Neural progenitor cell (in vitro differentiated cells): ENCODE measurements around the gene ZNRD2. TPM values are rescaled to one million over a fixed set of nuclear protein-coding genes. Genes with fewer than 3 reads are reported as not detected.
"Not testable (repeated sequence)": the region's sequence is repeated elsewhere in the genome, so short reads cannot be mapped to it uniquely, and the experiment has no call there.

Experiments
- DNase-seq: peaks from one replicate; pipeline ENCODE4 v3.0.0-alpha.2; 2016; ENCODE audit warnings: low spot score
- H2AFZ ChIP-seq: fragments of 200-600 bp; sonication (generic); replicated peaks from 2 replicates; pipeline ENCODE4 v1.6.1; 2016; ENCODE audit warnings: antibody characterized with exemption
- H3F3A ChIP-seq: fragments of 200-600 bp; sonication (generic); 2 replicates; pipeline ENCODE4 v1.6.1; 2016; ENCODE audit warnings: antibody characterized with exemption, low read depth
- H3K27ac ChIP-seq: fragments of 200-600 bp; sonication (generic); 2 replicates; pipeline ENCODE4 v1.5.1; 2016; ENCODE audit warnings: mild to moderate bottlenecking
- H3K27me3 ChIP-seq: fragments of 200-600 bp; sonication (generic); 2 replicates; pipeline ENCODE4 v1.6.1; 2016; ENCODE audit warnings: mild to moderate bottlenecking, moderate library complexity
- H3K36me3 ChIP-seq: fragments of 200-600 bp; sonication (generic); 2 replicates; pipeline ENCODE4 v1.5.1; 2016
- H3K4me1 ChIP-seq: fragments of 200-600 bp; sonication (generic); 2 replicates; pipeline ENCODE4 v1.6.1; 2016; ENCODE audit warnings: mixed run types
- H3K4me2 ChIP-seq: fragments of 200-600 bp; sonication (generic); 2 replicates; pipeline ENCODE4 v1.6.1; 2016
- H3K4me3 ChIP-seq: fragments of 200-600 bp; sonication (generic); 2 replicates; pipeline ENCODE4 v1.5.1; 2016
- H3K79me2 ChIP-seq: fragments of 200-600 bp; sonication (generic); 2 replicates; pipeline ENCODE4 v1.6.1; 2016; ENCODE audit warnings: low read depth
- H3K9ac ChIP-seq: fragments of 200-600 bp; sonication (generic); 2 replicates; pipeline ENCODE4 v1.6.1; 2016
- H3K9me3 ChIP-seq: fragments of 200-600 bp; sonication (generic); 2 replicates; pipeline ENCODE4 v1.5.1; 2016; ENCODE audit warnings: low read depth
- H4K20me1 ChIP-seq: fragments of 200-600 bp; sonication (generic); 2 replicates; pipeline ENCODE4 v1.6.1; 2016; ENCODE audit warnings: low read depth
- H3K27ac Mint-ChIP-seq: 3 replicates; pipeline ENCODE4 v1.8.0; 2021; ENCODE audit warnings: mixed read lengths
- H3K27me3 Mint-ChIP-seq: 2 replicates; pipeline ENCODE4 v1.8.0; 2022; ENCODE audit warnings: low read depth, mild to moderate bottlenecking, inconsistent platforms, moderate library complexity, mixed read lengths; ENCODE audit not compliant: insufficient read depth
- H3K36me3 Mint-ChIP-seq: 3 replicates; pipeline ENCODE4 v1.8.0; 2021; ENCODE audit warnings: mixed read lengths
- H3K4me1 Mint-ChIP-seq: 3 replicates; pipeline ENCODE4 v1.8.0; 2021; ENCODE audit warnings: mixed read lengths
- H3K4me3 Mint-ChIP-seq: 3 replicates; pipeline ENCODE4 v1.8.0; 2021; ENCODE audit warnings: mild to moderate bottlenecking, moderate library complexity, mixed read lengths
- H3K9me3 Mint-ChIP-seq: 3 replicates; pipeline ENCODE4 v1.8.0; 2020; ENCODE audit warnings: mixed read lengths
- EZH2 ChIP-seq: fragments of 200-600 bp; sonication (generic); IDR thresholded peaks from 2 replicates; pipeline ENCODE4 v1.6.1; 2017; ENCODE audit warnings: antibody characterized with exemption, mild to moderate bottlenecking, moderate library complexity
- EZH2phosphoT487 ChIP-seq: fragments of 200-600 bp; sonication (generic); IDR thresholded peaks from 2 replicates; pipeline ENCODE4 v1.6.1; 2017; ENCODE audit warnings: antibody characterized with exemption
- total RNA-seq: library from RNA; depleted of rRNA; stranded (reverse); fragments of >200 nt; gene quantifications from 2 replicates; pipeline ENCODE4 v1.2.3, GENCODE V29; 2015; ENCODE audit warnings: low replicate concordance
- TF ChIP-seq, protein P1 (sequence below): fragments of 200-600 bp; sonication (generic); IDR thresholded peaks from 2 replicates; pipeline ENCODE4 v1.5.1; 2017; ENCODE audit warnings: antibody characterized with exemption, mild to moderate bottlenecking

The ZNRD2 gene
- 15.5 and 34.0 TPM in 2 replicates for total RNA-seq

- H3F3A ChIP-seq: peaks cover 59% of the 10 kb centered on the region
- peaks cover 40% of the 10 kb centered on the region for H3K79me2 ChIP-seq
- Mint-ChIP-seq H3K4me3 (peak within 1 kb of the TSS; percentile 90), H3K36me3 (peaks cover 11% of the 10 kb centered on the region), H3K27me3 (peaks cover 15% of the 10 kb centered on the region), H3K9me3 (no peaks in the 10 kb centered on the region), H3K4me1 (peaks cover 52% of the 10 kb centered on the region), H3K27ac (peak within 1 kb of the TSS; percentile 44)
- TF ChIP-seq, protein P1, sequence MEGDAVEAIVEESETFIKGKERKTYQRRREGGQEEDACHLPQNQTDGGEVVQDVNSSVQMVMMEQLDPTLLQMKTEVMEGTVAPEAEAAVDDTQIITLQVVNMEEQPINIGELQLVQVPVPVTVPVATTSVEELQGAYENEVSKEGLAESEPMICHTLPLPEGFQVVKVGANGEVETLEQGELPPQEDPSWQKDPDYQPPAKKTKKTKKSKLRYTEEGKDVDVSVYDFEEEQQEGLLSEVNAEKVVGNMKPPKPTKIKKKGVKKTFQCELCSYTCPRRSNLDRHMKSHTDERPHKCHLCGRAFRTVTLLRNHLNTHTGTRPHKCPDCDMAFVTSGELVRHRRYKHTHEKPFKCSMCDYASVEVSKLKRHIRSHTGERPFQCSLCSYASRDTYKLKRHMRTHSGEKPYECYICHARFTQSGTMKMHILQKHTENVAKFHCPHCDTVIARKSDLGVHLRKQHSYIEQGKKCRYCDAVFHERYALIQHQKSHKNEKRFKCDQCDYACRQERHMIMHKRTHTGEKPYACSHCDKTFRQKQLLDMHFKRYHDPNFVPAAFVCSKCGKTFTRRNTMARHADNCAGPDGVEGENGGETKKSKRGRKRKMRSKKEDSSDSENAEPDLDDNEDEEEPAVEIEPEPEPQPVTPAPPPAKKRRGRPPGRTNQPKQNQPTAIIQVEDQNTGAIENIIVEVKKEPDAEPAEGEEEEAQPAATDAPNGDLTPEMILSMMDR: peak; percentile 74
- no peak for TF ChIP-seq EZH2
- TF ChIP-seq EZH2phosphoT487: no peak
- no peaks in the 10 kb centered on the region for H3K9me3 ChIP-seq
- peak within 1 kb of the TSS; percentile 69 for H2AFZ ChIP-seq
- peak within 1 kb of the TSS; percentile 71 for H3K9ac ChIP-seq
- peaks cover 41% of the 10 kb centered on the region for H4K20me1 ChIP-seq
- peaks cover 23% of the 10 kb centered on the region for H3K4me1 ChIP-seq
- peak within 1 kb of the TSS; percentile 76 for H3K27ac ChIP-seq
- H3K27me3 ChIP-seq: peaks cover 15% of the 10 kb centered on the region
- peak; percentile 99 for DNase-seq
- H3K4me2 ChIP-seq: peak within 1 kb of the TSS; percentile 97
- peak within 1 kb of the TSS; percentile 93 for H3K4me3 ChIP-seq
- no peaks in the 10 kb centered on the region for H3K36me3 ChIP-seq
Measured at GRCh38 chr11:65569973-65570918, at the start of gene ZNRD2. TSS of gene ZNRD2 (plus strand) at chr11:65570477. CDS start at chr11:65570492, 15 bp downstream.

- peaks cover 25% of the 10 kb centered on the region for H4K20me1 ChIP-seq
- peak overlapping the region; percentile 36 for H3K4me3 Mint-ChIP-seq
- peaks cover 34% of the 10 kb centered on the region for H3K4me1 Mint-ChIP-seq
- H3K79me2 ChIP-seq: peaks cover 15% of the 10 kb centered on the region
- H3K9me3 ChIP-seq, DNase-seq, H3K36me3 Mint-ChIP-seq, H3K27me3 Mint-ChIP-seq, H3F3A ChIP-seq, H3K27me3 ChIP-seq, H3K36me3 ChIP-seq, H3K4me3 ChIP-seq, H3K9me3 Mint-ChIP-seq, H3K9ac ChIP-seq, H3K27ac ChIP-seq: not testable (repeated sequence)
- H2AFZ ChIP-seq: peak overlapping the region; percentile 73
- peak overlapping the region; percentile 5 for H3K4me2 ChIP-seq
- peak overlapping the region; percentile 86 for H3K27ac Mint-ChIP-seq
- peaks cover 17% of the 10 kb centered on the region for H3K4me1 ChIP-seq
Measured at GRCh38 chr11:65521777-65522521, 48.3 kb upstream of the ZNRD2 start.

DNA sequence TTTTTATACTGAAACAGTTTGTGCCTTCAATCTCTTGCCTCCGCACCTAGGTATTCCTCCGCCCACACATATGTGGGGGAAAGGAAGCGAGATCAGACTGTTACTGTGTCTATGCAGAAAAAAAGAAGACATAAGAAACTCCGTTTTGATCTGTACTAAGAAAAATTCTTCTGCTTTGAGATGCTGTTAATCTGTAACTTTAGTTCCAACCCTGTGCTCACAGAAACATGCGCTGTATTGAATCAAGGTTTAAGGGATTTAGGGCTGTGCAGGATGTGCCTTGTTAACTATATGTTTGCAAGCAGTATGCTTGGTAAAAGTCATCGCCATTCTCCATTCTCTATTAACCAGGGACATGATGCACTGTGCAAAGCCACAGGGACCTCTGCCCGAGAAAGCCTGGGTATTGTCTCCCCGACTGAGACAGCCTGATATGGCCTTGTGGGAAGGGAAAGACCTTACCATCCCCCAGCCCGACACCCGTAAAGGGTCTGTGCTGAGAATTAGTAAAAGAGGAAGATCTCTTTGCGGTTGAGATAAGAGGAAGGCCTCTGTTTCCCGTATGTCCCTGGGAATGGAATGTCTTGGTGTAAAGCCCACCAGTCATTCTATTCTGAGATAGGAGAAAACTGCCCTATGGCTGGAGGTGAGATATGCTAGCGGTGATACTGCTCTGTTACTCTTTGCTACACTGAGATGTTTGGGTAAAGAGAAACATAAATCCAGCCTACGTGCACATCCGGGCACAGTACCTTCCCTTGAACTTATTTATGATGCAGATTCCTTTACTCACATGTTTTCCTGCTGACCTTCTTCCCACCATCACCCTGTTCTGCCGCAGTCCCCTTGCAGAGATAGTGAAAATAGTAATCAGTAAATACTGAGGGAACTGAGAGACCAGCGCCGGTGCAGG is 47.3 kb upstream of the ZNRD2 start:
- H3K4me2 ChIP-seq: not testable (repeated sequence)

GRCh38 chr11:65523631-65523968 is 46.7 kb upstream of the ZNRD2 start:
- H3K27ac Mint-ChIP-seq: peak overlapping the region; percentile 13
- not testable (repeated sequence) for H3K36me3 ChIP-seq

More for the DNA sequence above, 47.3 kb upstream of the ZNRD2 start:
- H4K20me1 ChIP-seq: peaks cover 31% of the 10 kb centered on the region
- Mint-ChIP-seq H3K4me1 (peaks cover 36% of the 10 kb centered on the region), H3K27ac (peak overlapping the region; percentile 13), H3K4me3 (peak overlapping the region; percentile 17)
- H3K79me2 ChIP-seq: peaks cover 15% of the 10 kb centered on the region
- not testable (repeated sequence) for H3K9me3 Mint-ChIP-seq, H2AFZ ChIP-seq, H3K4me3 ChIP-seq, H3F3A ChIP-seq, DNase-seq, H3K36me3 ChIP-seq, H3K9me3 ChIP-seq, H3K27ac ChIP-seq, H3K27me3 ChIP-seq, H3K36me3 Mint-ChIP-seq, H3K9ac ChIP-seq, H3K27me3 Mint-ChIP-seq
- peaks cover 17% of the 10 kb centered on the region for H3K4me1 ChIP-seq

More at GRCh38 chr11:65523631-65523968, 46.7 kb upstream of the ZNRD2 start:
- H3K4me3 ChIP-seq, H3K9me3 Mint-ChIP-seq, H3K9ac ChIP-seq, H3K27ac ChIP-seq, H2AFZ ChIP-seq, H3F3A ChIP-seq, H3K4me2 ChIP-seq, H3K36me3 Mint-ChIP-seq, H3K27me3 ChIP-seq, H3K9me3 ChIP-seq, H3K27me3 Mint-ChIP-seq, DNase-seq: not testable (repeated sequence)
- H3K4me1 Mint-ChIP-seq: peaks cover 36% of the 10 kb centered on the region
- H3K4me3 Mint-ChIP-seq: peak overlapping the region; percentile 50
- Histone ChIP-seq H3K79me2 (peaks cover 15% of the 10 kb centered on the region), H3K4me1 (peaks cover 17% of the 10 kb centered on the region), H4K20me1 (peaks cover 32% of the 10 kb centered on the region)
